Esophagus squamous epithelium (tissue), 5 donors: ENCODE data around the gene RTN4RL2. TPM values are rescaled to one million over a fixed set of nuclear protein-coding genes. Genes with fewer than 3 reads are reported as not detected.

Experiments used
- DNase-seq: peaks from one replicate; lab custom pipeline; 2025; lab: John Stamatoyannopoulos, UW
- H3K27ac ChIP-seq, 4 donors: fragments of 200-600 bp; sonication (generic); one replicate each; pipeline ENCODE4 v1.5.1; 2016 to 2019; ENCODE audit warnings: mild to moderate bottlenecking in 1 of 4
- H3K27me3 ChIP-seq, 4 donors: fragments of 200-600 bp; sonication (generic); 1 replicate in 3 of 4; 2 replicates in 1 of 4; pipeline versions ENCODE4 v1.5.1 to v1.6.0; 2017 to 2021; ENCODE audit warnings: antibody characterized with exemption in 1 of 4
- H3K36me3 ChIP-seq, 3 donors: fragments of 200-600 bp; sonication (generic); one replicate each; pipeline ENCODE4 v1.5.1; 2016 to 2019
- H3K4me1 ChIP-seq, 3 donors: fragments of 200-600 bp; sonication (generic); one replicate each; pipeline ENCODE4 v1.5.1; 2017 to 2019
- H3K4me3 ChIP-seq, 4 donors: fragments of 200-600 bp; sonication (generic); 1 replicate in 3 of 4; 2 replicates in 1 of 4; pipeline ENCODE4 v1.5.1; 2016 to 2019; ENCODE audit warnings: mild to moderate bottlenecking in 2 of 4, moderate library complexity in 1 of 4
- H3K9me3 ChIP-seq, 3 donors: fragments of 200-600 bp; sonication (generic); one replicate each; pipeline ENCODE4 v1.5.1; 2016 to 2019
- POLR2A ChIP-seq, 4 donors: fragments of 450-650 bp; IDR thresholded peaks; one replicate each; pipeline ENCODE4 v1.6.1; 2017; ENCODE audit warnings: antibody characterized with exemption in 4 of 4, mild to moderate bottlenecking in 4 of 4, moderate library complexity in 3 of 4
- WGBS, 2 donors: methylation state at CpG; one replicate each; pipeline ENCODE4 v1.1.5; 2018; 5-methylcytosine and 5-hydroxymethylcytosine counted together
- intact Hi-C: fragments of 100-400 bp; cut with DNase I; formaldehyde crosslinking; loops from one replicate; pipeline ENCODE4 v1.15.0; 2022
- total RNA-seq, 4 donors: library from RNA; depleted of rRNA; stranded (reverse); fragments of >200 nt; gene quantifications; one replicate each; pipeline ENCODE4 v1.1.0, GENCODE V29; 2016
- TF ChIP-seq, protein P1 (sequence below), 6 experiments: fragments of 450-650 bp in 4 of 6; fragments of 200-600 bp in 2 of 6; sonication (generic) in 2 of 6; IDR thresholded peaks; one replicate each; pipeline ENCODE4 v1.5.1; 2016 to 2019; ENCODE audit warnings: antibody characterized with exemption in 6 of 6, mild to moderate bottlenecking in 4 of 6, moderate library complexity in 4 of 6
- donor health status: DM: yes; HTN: yes; CAD: no.

RTN4RL2 gene
- total RNA-seq, 4 donors from 2014 or later: 0.66 to 1.1 (median 0.90) TPM

DNA sequence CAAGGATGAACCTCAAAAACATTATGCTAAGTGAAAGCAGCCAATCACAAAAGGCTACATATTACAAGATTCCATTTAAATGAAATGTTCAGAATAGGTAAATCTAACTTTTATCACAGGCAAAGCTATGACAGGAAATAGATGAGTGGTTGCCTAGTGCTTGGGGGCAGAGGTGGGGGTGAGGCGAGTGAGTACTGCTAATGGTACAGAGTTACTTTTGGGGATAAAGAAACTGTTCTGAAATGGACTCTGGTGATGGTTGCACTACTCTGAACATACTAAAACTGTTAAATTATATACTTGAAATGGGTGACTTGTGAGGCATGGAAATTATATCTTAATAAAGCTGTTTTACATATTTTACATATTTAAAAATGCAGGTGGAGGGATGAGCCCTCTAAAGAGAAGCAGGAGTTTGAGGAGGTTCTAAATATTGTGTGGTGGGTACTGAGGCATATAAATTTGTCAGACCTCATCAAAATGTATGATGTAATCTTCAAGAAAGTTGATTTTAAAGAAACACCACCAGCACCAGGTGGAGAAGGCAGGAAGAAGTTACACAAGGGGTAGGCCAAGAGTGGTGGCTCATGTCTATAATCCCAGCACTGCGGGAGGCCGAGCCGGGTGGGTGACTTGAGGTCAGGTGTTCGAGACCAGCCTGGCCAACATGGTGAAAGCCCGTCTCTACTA, 51.6 kb downstream of the RTN4RL2 start:
- 80 to 92% methylated on average over 6 of the region's 6 CpGs for WGBS, 2 donors
- Histone ChIP-seq H3K4me1 (peaks cover 13 to 40% (median 19%) of the 10 kb centered on the region in 3 donors), H3K27ac (no peak overlapping the region), H3K4me3 (no peak overlapping the region), H3K9me3 (no peaks in the 10 kb centered on the region), H3K36me3 (no peaks in the 10 kb centered on the region), H3K27me3 (peaks cover 0 to 25% (median 0%) of the 10 kb centered on the region in 4 donors)
- TF ChIP-seq, protein P1, sequence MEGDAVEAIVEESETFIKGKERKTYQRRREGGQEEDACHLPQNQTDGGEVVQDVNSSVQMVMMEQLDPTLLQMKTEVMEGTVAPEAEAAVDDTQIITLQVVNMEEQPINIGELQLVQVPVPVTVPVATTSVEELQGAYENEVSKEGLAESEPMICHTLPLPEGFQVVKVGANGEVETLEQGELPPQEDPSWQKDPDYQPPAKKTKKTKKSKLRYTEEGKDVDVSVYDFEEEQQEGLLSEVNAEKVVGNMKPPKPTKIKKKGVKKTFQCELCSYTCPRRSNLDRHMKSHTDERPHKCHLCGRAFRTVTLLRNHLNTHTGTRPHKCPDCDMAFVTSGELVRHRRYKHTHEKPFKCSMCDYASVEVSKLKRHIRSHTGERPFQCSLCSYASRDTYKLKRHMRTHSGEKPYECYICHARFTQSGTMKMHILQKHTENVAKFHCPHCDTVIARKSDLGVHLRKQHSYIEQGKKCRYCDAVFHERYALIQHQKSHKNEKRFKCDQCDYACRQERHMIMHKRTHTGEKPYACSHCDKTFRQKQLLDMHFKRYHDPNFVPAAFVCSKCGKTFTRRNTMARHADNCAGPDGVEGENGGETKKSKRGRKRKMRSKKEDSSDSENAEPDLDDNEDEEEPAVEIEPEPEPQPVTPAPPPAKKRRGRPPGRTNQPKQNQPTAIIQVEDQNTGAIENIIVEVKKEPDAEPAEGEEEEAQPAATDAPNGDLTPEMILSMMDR (IDR thresholded peaks at IDR 0.05): no peak
- TF ChIP-seq POLR2A (IDR thresholded peaks at IDR 0.05): no peak
- DNase-seq: no peak
- intact Hi-C loops: no loop called here

DNA sequence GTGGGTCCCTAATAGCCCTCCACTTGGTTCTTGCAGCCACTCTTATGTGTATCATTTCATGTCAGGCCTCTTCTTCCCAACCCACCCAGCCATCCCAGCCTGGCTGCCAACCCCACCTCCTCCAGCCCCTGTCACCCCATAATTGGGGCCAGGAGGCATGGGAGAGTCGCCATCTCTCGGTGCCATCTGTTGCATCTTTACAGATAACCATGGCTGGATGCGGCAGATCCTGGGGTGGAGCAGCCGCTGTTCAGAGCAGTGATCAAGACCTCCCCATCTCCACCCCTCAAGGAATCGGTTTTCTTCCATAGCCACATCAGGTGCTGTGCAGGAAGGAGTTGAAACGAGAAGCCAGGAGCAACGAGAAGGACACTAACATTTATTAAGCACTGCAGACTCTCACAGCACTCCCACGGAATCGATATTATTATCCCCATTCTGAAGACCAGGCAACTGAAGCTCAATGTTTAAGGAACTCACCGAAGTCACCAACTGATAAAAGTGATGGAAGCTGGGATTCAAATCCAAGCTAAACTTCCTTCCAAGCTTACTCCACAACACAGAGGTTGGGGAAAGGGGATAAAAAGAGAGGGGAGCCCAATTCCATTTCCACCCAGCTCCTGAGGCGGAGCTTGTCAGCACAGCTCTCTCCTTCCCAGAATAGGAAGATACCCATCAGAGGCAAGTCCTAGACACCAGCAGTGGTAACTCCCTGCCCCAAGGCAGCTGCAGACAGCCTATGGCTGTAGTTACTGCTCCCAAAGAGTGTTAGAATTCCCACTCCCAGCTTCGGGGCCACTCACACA, 52.5 kb downstream of the RTN4RL2 start:
- 81 to 90% methylated on average over 5 to 8 of the region's 12 CpGs for WGBS, 2 donors
- H3K4me3 ChIP-seq: peak overlapping the region in 1 of 4 donors; percentile 91
- intact Hi-C loops: no loop called here
- TF ChIP-seq, protein P1 (IDR thresholded peaks at IDR 0.05): no peak
- TF ChIP-seq POLR2A (IDR thresholded peaks at IDR 0.05): no peak
- H3K36me3 ChIP-seq: no peaks in the 10 kb centered on the region
- DNase-seq: no peak
- peaks cover 0 to 25% (median 0%) of the 10 kb centered on the region in 4 donors for H3K27me3 ChIP-seq
- no peak overlapping the region for H3K27ac ChIP-seq
- no peaks in the 10 kb centered on the region for H3K9me3 ChIP-seq
- peaks cover 13 to 40% (median 19%) of the 10 kb centered on the region in 3 donors for H3K4me1 ChIP-seq

DNA sequence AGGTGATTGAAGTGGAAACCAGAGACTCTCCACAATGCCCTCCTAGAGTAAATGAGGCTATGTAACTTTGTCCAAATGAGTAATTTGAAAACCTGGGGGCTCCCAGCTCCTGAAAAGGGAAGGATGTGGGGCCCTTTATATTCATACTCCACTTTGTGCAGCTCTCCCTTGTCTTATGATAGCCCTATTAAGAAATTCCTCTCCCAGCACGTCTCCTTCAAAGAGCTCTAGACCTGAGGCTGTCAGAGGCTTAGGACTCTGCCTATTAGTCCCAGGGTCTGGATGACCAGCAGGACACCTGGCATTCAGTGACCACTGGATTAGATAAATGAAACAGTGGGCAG, 53.1 kb downstream of the RTN4RL2 start:
- H3K27ac ChIP-seq: peak overlapping the region in 2 of 4 donors; percentile 75 to 85
- peaks cover 0 to 25% (median 0%) of the 10 kb centered on the region in 4 donors for H3K27me3 ChIP-seq
- 40 to 57% methylated on average over 1 of the region's 1 CpG for WGBS, 2 donors
- H3K4me3 ChIP-seq: peak overlapping the region in 2 of 4 donors; percentile 82 to 91
- DNase-seq: no peak
- H3K4me1 ChIP-seq: peaks cover 13 to 37% (median 19%) of the 10 kb centered on the region in 3 donors
- intact Hi-C loops: no loop called here
- no peaks in the 10 kb centered on the region for H3K9me3 ChIP-seq
- H3K36me3 ChIP-seq: no peaks in the 10 kb centered on the region
- no peak for TF ChIP-seq POLR2A (IDR thresholded peaks at IDR 0.05)
- TF ChIP-seq, protein P1 (IDR thresholded peaks at IDR 0.05): no peak

DNA sequence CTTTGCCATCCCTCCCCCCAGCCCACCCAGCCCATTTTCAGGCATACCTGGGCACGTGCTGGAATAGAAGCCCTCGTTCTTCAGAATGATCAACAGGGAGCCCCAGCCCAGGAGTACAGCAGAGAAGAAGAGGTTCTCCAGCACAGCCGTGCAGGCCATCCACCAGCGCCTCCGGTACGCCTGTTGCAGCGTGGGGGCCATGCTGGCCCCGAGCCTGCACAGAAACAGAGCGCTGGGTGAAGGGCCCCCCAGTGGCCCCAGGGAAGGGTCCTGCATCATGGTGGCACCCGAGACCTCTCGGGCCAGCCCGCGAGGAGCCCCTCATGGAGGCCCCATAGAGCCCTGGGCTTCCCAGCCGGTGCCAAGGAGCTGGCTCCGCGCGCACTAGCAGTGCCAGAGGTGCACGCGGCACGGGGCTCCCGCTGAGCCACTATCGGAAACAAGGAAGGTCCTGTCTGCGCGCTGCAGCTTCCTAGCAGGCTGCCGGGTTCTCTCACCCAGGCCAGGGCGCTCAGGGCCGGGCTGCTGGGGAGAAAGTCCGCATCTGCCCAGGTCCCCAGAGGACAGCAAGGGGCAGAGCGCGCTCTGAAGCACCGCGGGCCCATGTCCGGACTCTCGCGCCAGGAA, 53.7 kb downstream of the RTN4RL2 start:
- Histone ChIP-seq H3K4me3 (peak overlapping the region; percentile 36 to 91 (median 77)), H3K4me1 (peaks cover 13 to 35% (median 19%) of the 10 kb centered on the region in 3 donors), H3K27ac (peak overlapping the region; percentile 62 to 85 (median 71)), H3K9me3 (no peaks in the 10 kb centered on the region), H3K27me3 (peaks cover 0 to 25% (median 0%) of the 10 kb centered on the region in 4 donors), H3K36me3 (no peaks in the 10 kb centered on the region)
- DNase-seq: no peak
- intact Hi-C loops: no loop called here
- WGBS, 2 donors: 3% methylated on average over 20 of the region's 35 CpGs; no CpG with 5 or more reads in 1 of the 2 donors
- TF ChIP-seq POLR2A (IDR thresholded peaks at IDR 0.05): no peak
- TF ChIP-seq, protein P1 (IDR thresholded peaks at IDR 0.05): no peak
